K562 (cell line): ENCODE measurements around the gene NRSN2. TPM values are rescaled to one million over a fixed set of nuclear protein-coding genes. Genes with fewer than 3 reads are reported as not detected.

Source experiments
- BRCA1 ChIP-seq, 2 experiments: fragments of 450-650 bp in 1 of 2; sonication (generic) in 1 of 2; formaldehyde crosslinking in 1 of 2; IDR thresholded peaks; 2 replicates each; pipeline versions ENCODE4 v1.5.0 to v1.6.1; 2017 to 2020; ENCODE audit warnings: mild to moderate bottlenecking in 1 of 2, missing genetic modification reagents in 1 of 2
- BRF2 ChIP-seq: IDR thresholded peaks from 3 replicates; pipeline ENCODE4 v1.6.1; 2011; ENCODE audit warnings: borderline replicate concordance, mild to moderate bottlenecking; ENCODE audit not compliant: insufficient read length, insufficient read depth
- CBFA2T3 ChIP-seq: fragments of 450-650 bp; IDR thresholded peaks from 2 replicates; pipeline ENCODE4 v1.6.1; 2017
- E2F1 ChIP-seq: sonication (generic); formaldehyde crosslinking; IDR thresholded peaks from 2 replicates; pipeline ENCODE4 v1.8.1; 2023; ENCODE audit warnings: mild to moderate bottlenecking, missing genetic modification reagents, moderate library complexity
- ELK3 ChIP-seq: fragments of 450-650 bp; formaldehyde crosslinking; IDR thresholded peaks from 2 replicates; pipeline ENCODE4 v1.4.0; 2020; ENCODE audit warnings: mild to moderate bottlenecking
- FOXK2 ChIP-seq, 2 experiments: fragments of 450-650 bp; IDR thresholded peaks in 1 of 2; conservative IDR thresholded peaks in 1 of 2; 2 replicates each; pipeline ENCODE4 v1.6.1; 2016; ENCODE audit warnings: low read depth in 2 of 2, mild to moderate bottlenecking in 1 of 2
- FOXP1 ChIP-seq: sonication (generic); formaldehyde crosslinking; IDR thresholded peaks from 2 replicates; pipeline ENCODE4 v1.8.0; 2022; ENCODE audit warnings: mild to moderate bottlenecking, missing genetic modification reagents
- GATAD2A ChIP-seq: fragments of 450-650 bp; IDR thresholded peaks from 2 replicates; pipeline ENCODE4 v1.6.1; 2017
- HIVEP1 ChIP-seq: fragments of 250-450 bp; sonication (Bioruptor Pico); IDR thresholded peaks from 2 replicates; pipeline ENCODE4 v1.4.0; 2020; ENCODE audit warnings: mild to moderate bottlenecking
- MNT ChIP-seq, 2 experiments: fragments of 450-650 bp; conservative IDR thresholded peaks; 2 replicates each; pipeline ENCODE4 v1.6.1; 2017; ENCODE audit warnings: mild to moderate bottlenecking in 2 of 2, moderate library complexity in 2 of 2
- MYC ChIP-seq, 2 experiments: fragments of 250-450 bp in 1 of 2; sonication (Bioruptor Pico) in 1 of 2; IDR thresholded peaks; 2 replicates each; pipeline versions ENCODE4 v1.5.1 to v1.6.1; 2012 to 2021; ENCODE audit warnings: low read depth in 2 of 2, borderline replicate concordance in 1 of 2, improper control_type of control experiment in 1 of 2, low read length in 1 of 2, mild to moderate bottlenecking in 1 of 2, moderate library complexity in 1 of 2
- NFIC ChIP-seq: fragments of 450-650 bp; IDR thresholded peaks from 2 replicates; pipeline ENCODE4 v1.6.1; 2017; ENCODE audit warnings: mild to moderate bottlenecking, inconsistent platforms
- POLR2AphosphoS5 ChIP-seq: IDR thresholded peaks from 2 replicates; pipeline ENCODE4 v1.6.1; 2011; ENCODE audit warnings: mild to moderate bottlenecking, low read depth, low read length, moderate library complexity; ENCODE audit not compliant: control insufficient read depth, insufficient read depth
- POLR2G ChIP-seq: fragments of 200-400 bp; formaldehyde crosslinking; IDR thresholded peaks from 2 replicates; pipeline ENCODE4 v1.6.1; 2017; ENCODE audit warnings: low read depth, mild to moderate bottlenecking, antibody characterized with exemption, low read length, moderate library complexity
- ZBTB12 ChIP-seq: fragments of 250-450 bp; sonication (Bioruptor Pico); IDR thresholded peaks from 2 replicates; pipeline ENCODE4 v1.4.0; 2020
- ZBTB7A ChIP-seq: IDR thresholded peaks from 2 replicates; pipeline ENCODE4 v1.6.1; 2011; ENCODE audit warnings: low read depth, mild to moderate bottlenecking, low read length, moderate library complexity, borderline replicate concordance; ENCODE audit not compliant: control insufficient read depth
- ZNF311 ChIP-seq: fragments of 250-450 bp; sonication (Bioruptor Pico); IDR thresholded peaks from 2 replicates; pipeline ENCODE4 v1.4.0; 2020; ENCODE audit warnings: mild to moderate bottlenecking, moderate library complexity
- polyA plus RNA-seq, 8 experiments: library from polyadenylated mRNA; depleted of rRNA in 4 of 8; stranded (reverse) in 5 of 8; unstranded in 3 of 8; fragments of >200 nt; fragmentation: Nextera tagmentation in 2 of 8; fragmentation: Illumina TruSeq in 1 of 8; extraction: Ambion mirVana in 2 of 8; extraction: Trizol in 1 of 8; gene quantifications; 2 replicates each; pipeline versions ENCODE4 v1.2.1 to v1.2.3, GENCODE V29; 2011 to 2014; ENCODE audit warnings: inconsistent platforms in 1 of 8, missing spikeins in 1 of 8
- total RNA-seq, 7 experiments: library from RNA; depleted of rRNA in 6 of 7; stranded (reverse); fragments of >200 nt in 6 of 7; fragmentation: Illumina TruSeq in 2 of 7; extraction: Trizol in 2 of 7; gene quantifications; 2 replicates each; pipeline versions ENCODE4 v1.2.1 to v1.2.3, GENCODE V29; 2011 to 2021; ENCODE audit warnings: low replicate concordance in 1 of 7

The NRSN2 gene
- total and polyA plus RNA-seq, 9 of the 15 experiments (the other 6 are each of a cell fraction or from before 2014, with no cell fraction given), result 7.5 to 29.7 (median 11.1) TPM

GRCh38 chr20:371755-372542 lies 25.0 kb downstream of the NRSN2 start (continued):
- peak; percentile 40; the same call in 1 of the 2 replicates for TF ChIP-seq ZBTB12 (CRISPR knock-in tag)
- peak in 1 of 2 experiments; percentile 70; a peak in 1 of 4 replicates for TF ChIP-seq MNT (conservative IDR thresholded peaks at IDR 0.05)
- TF ChIP-seq ELK3 (CRISPR knock-in tag), result 0 out of 2 replicates have a peak, but pooled peaks have one; percentile 14
- TF ChIP-seq NFIC, result peak; percentile 91
- 0 out of 2 replicates have a peak, but pooled peaks have one; percentile 71 for TF ChIP-seq FOXP1 (CRISPR knock-in tag)
- no peak for TF ChIP-seq BRF2
- TF ChIP-seq CBFA2T3, result peak; percentile 80
- peak; percentile 92 for TF ChIP-seq MYC (IDR thresholded peaks at IDR 0.05; ENCODE audit: low read depth, low read length)
- TF ChIP-seq MYC (CRISPR knock-in tag; IDR thresholded peaks at IDR 0.05; ENCODE audit: borderline replicate concordance, low read depth), result no peak
- TF ChIP-seq GATAD2A, result peak; percentile 33; the same call in 1 of the 2 replicates
- TF ChIP-seq ZNF311, result no peak; the same call in 1 of the 2 replicates
- TF ChIP-seq FOXK2 (conservative IDR thresholded peaks at IDR 0.05 in 1 of 2, IDR thresholded peaks at IDR 0.05 in 1 of 2; ENCODE audit: low read depth in 2 of 2), result no peak
- TF ChIP-seq POLR2G, result peak; percentile 66; the same call in 1 of the 2 replicates
- TF ChIP-seq ZBTB7A, result peak; percentile 69; the same call in 1 of the 2 replicates
- TF ChIP-seq BRCA1 (IDR thresholded peaks at IDR 0.05), result no peak
- no peak for TF ChIP-seq BRCA1 (CRISPR knock-in tag; IDR thresholded peaks at IDR 0.05)
- peak; percentile 83 for TF ChIP-seq HIVEP1 (CRISPR knock-in tag)
- no peak for TF ChIP-seq E2F1 (CRISPR knock-in tag)
- TF ChIP-seq POLR2AphosphoS5, result peak; percentile 74
